ENCODE results near the gene CCDC157.

The CCDC157 gene

GRCh38 chr22:30321461-30321860 lies 35.3 kb upstream of the CCDC157 start:
- H3K27ac ChIP-seq, result no peak overlapping the region

DNA sequence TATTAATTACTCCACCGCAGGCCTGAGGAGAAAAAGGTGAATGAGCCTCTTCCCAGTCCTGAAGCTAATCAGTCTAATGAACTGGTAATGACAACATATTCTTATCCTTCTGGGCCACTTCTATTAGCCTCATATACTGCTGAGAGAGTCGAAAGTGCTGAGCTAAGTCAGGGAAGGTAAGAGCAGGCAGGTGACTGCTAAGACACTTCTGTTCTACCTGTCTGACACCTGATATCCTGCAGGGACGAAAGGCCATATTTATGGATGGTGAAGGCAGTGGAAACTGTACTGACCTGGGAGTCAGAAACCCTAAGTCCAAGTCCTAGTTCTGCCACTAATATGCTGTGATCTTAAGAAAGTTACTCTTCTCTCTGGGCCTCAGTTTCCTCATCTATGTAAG lies 33.6 kb upstream of the CCDC157 start:
- no peak for TF ChIP-seq ZFX (IDR thresholded peaks at IDR 0.05)
- TF ChIP-seq, protein P1, sequence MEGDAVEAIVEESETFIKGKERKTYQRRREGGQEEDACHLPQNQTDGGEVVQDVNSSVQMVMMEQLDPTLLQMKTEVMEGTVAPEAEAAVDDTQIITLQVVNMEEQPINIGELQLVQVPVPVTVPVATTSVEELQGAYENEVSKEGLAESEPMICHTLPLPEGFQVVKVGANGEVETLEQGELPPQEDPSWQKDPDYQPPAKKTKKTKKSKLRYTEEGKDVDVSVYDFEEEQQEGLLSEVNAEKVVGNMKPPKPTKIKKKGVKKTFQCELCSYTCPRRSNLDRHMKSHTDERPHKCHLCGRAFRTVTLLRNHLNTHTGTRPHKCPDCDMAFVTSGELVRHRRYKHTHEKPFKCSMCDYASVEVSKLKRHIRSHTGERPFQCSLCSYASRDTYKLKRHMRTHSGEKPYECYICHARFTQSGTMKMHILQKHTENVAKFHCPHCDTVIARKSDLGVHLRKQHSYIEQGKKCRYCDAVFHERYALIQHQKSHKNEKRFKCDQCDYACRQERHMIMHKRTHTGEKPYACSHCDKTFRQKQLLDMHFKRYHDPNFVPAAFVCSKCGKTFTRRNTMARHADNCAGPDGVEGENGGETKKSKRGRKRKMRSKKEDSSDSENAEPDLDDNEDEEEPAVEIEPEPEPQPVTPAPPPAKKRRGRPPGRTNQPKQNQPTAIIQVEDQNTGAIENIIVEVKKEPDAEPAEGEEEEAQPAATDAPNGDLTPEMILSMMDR (conservative IDR thresholded peaks at IDR 0.05), result no peak
- H3K27ac ChIP-seq, result no peak overlapping the region

More at GRCh38 chr22:30321461-30321860, 35.3 kb upstream of the CCDC157 start:
- no peak for TF ChIP-seq ZFX (IDR thresholded peaks at IDR 0.05)
- TF ChIP-seq, protein P1 (conservative IDR thresholded peaks at IDR 0.05), result no peak

- TF ChIP-seq ZFX (IDR thresholded peaks at IDR 0.05), result no peak
- TF ChIP-seq, protein P1 (conservative IDR thresholded peaks at IDR 0.05), result no peak
- no peak overlapping the region for H3K27ac ChIP-seq
These were observed 32.6 kb upstream of the CCDC157 start for GRCh38 chr22:30324014-30324730.

DNA sequence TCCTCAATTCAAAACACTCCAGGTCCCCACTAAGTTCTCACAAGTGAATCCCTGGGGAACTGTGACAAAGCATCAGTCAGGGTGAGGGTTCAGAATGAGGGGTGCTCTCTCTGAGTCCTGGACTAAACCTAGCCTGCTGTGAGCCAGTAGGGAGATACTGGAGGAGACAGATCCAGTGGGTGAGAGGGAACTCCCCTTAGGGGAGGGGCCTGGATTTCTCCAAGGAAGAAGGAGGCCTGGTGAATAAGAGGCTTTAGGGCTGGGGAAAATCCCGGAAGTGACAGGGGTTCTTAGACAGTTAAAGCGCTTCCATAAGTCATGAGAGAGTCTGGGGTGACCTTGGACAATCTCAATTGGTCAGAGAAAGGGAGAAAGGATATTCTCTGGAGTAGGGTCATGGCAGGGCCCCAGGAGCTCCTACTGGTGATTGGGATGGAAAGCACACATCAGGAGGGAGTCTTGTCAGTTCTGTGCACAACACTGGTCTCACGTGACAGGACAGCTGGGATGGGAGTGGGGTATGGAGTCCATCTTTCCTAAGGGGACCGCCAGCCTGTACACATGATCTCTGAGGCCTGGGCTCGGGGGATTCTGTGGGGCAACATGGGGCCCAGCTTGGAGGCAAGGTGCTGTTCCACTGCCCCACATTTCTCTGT lies 31.6 kb upstream of the CCDC157 start:
- H3K27ac ChIP-seq, result no peak overlapping the region
- TF ChIP-seq, protein P1 (conservative IDR thresholded peaks at IDR 0.05), result no peak
- TF ChIP-seq ZFX (IDR thresholded peaks at IDR 0.05), result no peak

GRCh38 chr22:30325724-30326254 lies 31.0 kb upstream of the CCDC157 start:
- H3K27ac ChIP-seq, result peak overlapping the region; percentile 79
- TF ChIP-seq ZFX (IDR thresholded peaks at IDR 0.05), result no peak
- TF ChIP-seq, protein P1 (conservative IDR thresholded peaks at IDR 0.05), result no peak

- no peak for TF ChIP-seq ZFX (IDR thresholded peaks at IDR 0.05)
- TF ChIP-seq, protein P1 (conservative IDR thresholded peaks at IDR 0.05), result no peak
- H3K27ac ChIP-seq, result peak overlapping the region; percentile 79
These were observed 30.5 kb upstream of the CCDC157 start for GRCh38 chr22:30326255-30326705.

Data from C4-2B (cell line).